ENCODE measurements around the gene TST.

DNA sequence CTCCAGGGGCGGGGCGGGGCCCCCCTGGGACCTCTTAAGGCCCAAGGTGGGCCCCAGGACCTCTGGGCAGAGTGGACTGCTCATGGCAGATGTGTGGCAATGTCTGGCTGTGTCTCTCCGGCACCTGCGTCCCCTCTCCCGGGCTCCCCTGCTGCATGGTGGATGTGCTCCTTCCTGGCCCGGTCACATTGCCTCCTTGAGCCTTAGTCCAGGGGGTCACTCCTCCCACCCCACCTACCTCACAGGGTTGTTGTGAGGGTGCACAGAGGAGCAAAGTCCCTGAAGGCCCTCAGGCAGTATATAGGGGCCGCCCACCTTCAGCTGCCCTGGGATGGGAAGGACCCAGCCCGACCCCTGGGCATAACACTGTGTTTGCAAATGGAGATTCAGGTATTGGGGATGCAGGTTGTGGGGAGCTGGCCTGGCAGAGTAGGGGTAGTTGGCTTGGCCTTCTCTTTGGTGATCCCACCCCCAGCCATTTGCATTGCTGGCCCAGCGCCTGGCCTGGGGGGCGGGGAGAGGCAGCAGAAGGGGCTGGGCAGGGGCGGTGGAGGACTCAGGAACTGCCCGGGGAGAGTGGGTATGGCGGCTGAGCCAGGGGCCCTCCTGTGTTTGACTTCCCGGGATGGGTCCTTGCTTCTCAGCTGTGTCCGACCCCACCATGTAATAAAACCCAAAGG lies 43.6 kb upstream of the TST start:
- TF ChIP-seq SP2 (IDR thresholded peaks at IDR 0.05; ENCODE audit: low read length) (no peak), JUN (IDR thresholded peaks at IDR 0.05; ENCODE audit: low read depth, low read length) (no peak)
- TF ChIP-seq, protein P1, sequence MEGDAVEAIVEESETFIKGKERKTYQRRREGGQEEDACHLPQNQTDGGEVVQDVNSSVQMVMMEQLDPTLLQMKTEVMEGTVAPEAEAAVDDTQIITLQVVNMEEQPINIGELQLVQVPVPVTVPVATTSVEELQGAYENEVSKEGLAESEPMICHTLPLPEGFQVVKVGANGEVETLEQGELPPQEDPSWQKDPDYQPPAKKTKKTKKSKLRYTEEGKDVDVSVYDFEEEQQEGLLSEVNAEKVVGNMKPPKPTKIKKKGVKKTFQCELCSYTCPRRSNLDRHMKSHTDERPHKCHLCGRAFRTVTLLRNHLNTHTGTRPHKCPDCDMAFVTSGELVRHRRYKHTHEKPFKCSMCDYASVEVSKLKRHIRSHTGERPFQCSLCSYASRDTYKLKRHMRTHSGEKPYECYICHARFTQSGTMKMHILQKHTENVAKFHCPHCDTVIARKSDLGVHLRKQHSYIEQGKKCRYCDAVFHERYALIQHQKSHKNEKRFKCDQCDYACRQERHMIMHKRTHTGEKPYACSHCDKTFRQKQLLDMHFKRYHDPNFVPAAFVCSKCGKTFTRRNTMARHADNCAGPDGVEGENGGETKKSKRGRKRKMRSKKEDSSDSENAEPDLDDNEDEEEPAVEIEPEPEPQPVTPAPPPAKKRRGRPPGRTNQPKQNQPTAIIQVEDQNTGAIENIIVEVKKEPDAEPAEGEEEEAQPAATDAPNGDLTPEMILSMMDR (IDR thresholded peaks at IDR 0.05; ENCODE audit: control extremely low read depth in 1 of 3, insufficient read depth in 1 of 3, low read depth in 1 of 3, low read length in 3 of 3), result no peak

Measured in H1 (cell line).